Coronary artery (tissue), 2 donors: ENCODE results near the gene TMEM89.

Source experiments
- DNase-seq: peaks from one replicate; pipeline ENCODE4 v3.0.0-alpha.2; 2017; ENCODE audit warnings: low spot score
- H3K27ac ChIP-seq, 2 donors: fragments of 200-600 bp; sonication (generic); one replicate each; pipeline ENCODE4 v1.5.1; 2016 to 2019
- H3K4me3 ChIP-seq: fragments of 200-600 bp; sonication (generic); 2 replicates; pipeline ENCODE4 v1.5.1; 2016; ENCODE audit warnings: mild to moderate bottlenecking, moderate library complexity
- TF ChIP-seq, protein P1 (sequence below): fragments of 200-600 bp; sonication (generic); IDR thresholded peaks from one replicate; pipeline ENCODE4 v1.5.1; 2019; ENCODE audit warnings: antibody characterized with exemption

The TMEM89 gene

DNA sequence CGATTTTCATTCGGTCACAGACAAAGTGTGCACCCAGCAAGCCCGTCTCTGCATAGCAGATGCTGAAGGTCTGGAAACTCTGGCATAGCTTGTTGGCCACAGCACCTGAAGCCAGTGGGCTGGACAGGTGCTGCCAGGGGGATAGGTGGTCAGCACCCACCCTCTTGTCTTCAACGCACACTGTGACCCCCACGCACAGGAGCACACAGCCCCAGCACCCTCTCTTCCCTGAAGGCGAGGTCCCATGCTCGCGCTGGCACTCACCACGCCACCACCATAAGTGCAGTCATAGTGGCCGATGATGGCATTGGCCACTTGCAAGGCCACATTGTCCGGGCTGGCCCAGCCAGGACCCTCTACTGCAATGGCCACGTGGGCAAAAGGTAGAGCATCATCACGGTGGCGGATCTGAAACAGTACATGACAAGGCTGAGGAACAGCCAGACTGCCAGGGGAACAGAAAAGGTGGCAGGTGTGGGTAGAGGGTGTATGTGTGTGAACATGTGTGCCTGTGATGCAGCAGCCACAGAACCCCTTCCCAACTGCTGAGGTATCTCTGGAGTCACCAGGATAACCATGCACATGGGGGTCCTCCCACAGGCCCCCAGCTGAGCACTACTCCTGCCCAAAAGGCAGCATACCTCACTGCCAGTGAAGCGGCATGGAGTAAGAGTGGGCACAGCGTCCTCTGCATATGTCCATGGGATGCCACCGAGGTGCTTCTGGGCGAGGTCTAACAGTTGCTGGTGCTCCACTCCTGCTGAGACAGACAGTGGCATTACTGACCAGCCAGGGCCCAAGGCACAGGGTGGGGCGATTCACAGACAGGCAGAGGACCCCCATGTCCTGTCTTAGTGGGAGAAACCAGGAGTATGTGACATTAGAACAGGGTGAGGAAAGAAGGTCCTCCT lies 20.6 kb downstream of the TMEM89 start:
- Histone ChIP-seq H3K27ac (peak overlapping the region; percentile 82 to 96), H3K4me3 (no peak overlapping the region)

DNA sequence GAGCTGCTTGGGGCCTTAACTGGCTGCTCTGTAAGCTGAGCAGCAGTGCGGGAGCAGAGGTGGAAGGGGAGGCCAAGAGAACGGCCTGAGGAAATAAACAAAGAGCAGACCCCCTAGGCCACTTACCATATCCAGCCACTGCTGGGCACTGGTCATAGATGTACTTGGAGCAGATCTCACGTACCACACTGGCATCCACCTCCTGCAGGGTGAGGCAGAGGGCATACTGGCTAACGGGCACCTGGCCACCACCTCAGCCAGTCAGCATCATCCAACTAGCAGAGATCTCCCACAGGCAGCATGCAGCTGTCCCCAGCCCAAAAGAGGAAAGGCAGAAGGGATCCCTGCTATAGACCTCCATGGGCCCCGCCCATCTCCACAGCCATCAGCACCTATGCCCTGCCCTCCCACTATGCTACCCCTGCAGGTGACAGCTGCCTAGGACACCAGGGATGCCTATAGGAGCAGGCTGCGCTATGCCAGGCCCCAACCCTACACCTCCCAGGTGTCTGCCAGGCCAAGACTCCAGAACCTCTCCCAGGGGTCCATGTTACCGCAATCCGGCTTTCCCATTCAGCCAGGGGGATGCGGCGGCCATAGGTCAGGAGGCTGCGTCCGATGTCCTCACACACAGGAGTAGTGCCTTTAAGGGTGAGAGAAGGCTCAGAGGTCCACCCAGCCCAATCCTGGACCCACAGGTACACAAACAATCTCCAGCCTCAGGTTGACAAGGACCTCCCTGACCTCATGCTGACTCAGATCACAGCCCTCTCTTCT lies 21.9 kb downstream of the TMEM89 start:
- TF ChIP-seq, protein P1, sequence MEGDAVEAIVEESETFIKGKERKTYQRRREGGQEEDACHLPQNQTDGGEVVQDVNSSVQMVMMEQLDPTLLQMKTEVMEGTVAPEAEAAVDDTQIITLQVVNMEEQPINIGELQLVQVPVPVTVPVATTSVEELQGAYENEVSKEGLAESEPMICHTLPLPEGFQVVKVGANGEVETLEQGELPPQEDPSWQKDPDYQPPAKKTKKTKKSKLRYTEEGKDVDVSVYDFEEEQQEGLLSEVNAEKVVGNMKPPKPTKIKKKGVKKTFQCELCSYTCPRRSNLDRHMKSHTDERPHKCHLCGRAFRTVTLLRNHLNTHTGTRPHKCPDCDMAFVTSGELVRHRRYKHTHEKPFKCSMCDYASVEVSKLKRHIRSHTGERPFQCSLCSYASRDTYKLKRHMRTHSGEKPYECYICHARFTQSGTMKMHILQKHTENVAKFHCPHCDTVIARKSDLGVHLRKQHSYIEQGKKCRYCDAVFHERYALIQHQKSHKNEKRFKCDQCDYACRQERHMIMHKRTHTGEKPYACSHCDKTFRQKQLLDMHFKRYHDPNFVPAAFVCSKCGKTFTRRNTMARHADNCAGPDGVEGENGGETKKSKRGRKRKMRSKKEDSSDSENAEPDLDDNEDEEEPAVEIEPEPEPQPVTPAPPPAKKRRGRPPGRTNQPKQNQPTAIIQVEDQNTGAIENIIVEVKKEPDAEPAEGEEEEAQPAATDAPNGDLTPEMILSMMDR: no peak
- DNase-seq: no peak
- H3K4me3 ChIP-seq: peak overlapping the region; percentile 54
- H3K27ac ChIP-seq: peak overlapping the region; percentile 82 to 96

More for the DNA sequence above, 20.6 kb downstream of the TMEM89 start:
- TF ChIP-seq, protein P1: no peak
- DNase-seq: no peak

DNA sequence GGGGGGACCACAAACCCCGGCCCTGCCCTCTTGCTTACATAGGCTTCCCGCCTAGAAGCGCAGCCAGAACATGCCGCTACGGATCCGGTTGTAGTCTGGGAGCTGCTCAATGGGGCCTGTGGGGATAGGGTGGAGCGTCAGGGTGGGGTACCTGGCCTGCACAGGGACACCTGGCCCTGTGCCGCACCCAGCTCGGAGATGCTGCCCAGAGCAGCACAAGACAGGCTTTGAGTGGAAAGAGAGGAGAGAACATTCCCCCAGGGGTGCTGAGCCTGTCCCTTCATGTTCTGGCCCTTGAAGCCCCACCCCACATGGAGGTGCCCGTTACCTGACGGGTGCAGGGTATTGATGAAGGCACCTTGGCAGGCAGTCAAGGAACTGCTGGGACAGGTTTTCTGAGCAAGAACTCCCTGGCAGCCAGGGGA lies 22.5 kb downstream of the TMEM89 start:
- TF ChIP-seq, protein P1: no peak
- H3K27ac ChIP-seq: peak overlapping the region; percentile 82 to 96
- no peak for DNase-seq
- peak overlapping the region; percentile 54 for H3K4me3 ChIP-seq

DNA sequence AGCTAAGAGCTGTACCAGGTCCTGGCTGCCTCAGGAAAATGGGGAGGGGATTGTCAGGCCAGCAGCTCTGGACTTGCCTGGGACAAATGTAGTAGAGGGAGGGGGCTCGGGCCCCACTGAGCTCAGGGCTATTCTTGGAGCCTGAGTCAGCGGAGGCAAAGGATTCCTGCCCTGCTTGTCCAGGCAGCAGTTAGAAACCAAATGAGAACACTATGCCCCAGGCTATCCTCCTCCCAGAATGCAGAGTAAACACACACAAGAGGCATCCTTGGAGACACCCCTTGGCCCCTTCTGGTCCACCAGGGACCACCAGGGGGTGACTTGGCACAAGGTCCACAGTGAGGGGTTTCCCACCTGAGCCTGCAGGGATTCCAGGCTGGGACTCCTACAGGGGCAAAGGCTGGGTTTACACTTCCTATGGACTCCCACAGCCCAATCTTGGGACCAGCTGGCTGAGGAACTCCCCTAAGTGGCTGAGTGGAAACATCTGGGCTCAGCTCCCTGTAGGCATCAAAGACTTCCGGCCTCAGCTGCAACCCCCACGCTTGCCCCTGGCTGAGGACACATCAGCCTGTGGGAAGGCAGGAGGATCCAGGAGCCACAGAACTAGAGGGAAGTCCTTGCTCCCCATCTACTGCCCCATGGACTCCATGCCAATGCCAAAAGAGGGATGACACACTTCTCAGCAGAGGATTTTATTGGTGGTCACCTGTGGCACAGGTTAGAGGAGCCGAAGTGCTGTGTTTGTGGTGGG lies 23.1 kb downstream of the TMEM89 start:
- H3K4me3 ChIP-seq: peak overlapping the region; percentile 54
- peak overlapping the region; percentile 82 to 96 for H3K27ac ChIP-seq
- TF ChIP-seq, protein P1: no peak
- peak; percentile 93 for DNase-seq

DNA sequence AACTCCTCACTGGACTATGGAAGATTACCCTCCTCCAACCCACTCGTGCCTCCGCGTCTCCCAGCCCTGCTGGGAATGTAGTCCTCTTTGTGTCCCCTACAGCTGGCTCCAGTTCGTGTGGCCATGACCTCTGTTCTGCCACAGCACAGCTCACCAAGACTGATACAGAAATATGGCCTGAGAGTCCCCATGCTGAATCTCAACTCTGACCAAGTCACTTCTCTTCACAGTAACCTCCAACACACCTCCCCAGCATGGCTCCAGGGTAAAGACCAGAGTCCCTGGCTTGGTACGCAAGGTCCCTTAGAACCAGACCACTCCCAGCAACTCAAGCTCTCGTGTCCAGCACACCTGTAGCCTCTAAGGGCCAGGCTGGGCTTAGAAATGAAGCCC lies 24.2 kb downstream of the TMEM89 start:
- TF ChIP-seq, protein P1: no peak
- H3K27ac ChIP-seq: peak overlapping the region; percentile 82 to 96
- no peak for DNase-seq
- no peak overlapping the region for H3K4me3 ChIP-seq

DNA sequence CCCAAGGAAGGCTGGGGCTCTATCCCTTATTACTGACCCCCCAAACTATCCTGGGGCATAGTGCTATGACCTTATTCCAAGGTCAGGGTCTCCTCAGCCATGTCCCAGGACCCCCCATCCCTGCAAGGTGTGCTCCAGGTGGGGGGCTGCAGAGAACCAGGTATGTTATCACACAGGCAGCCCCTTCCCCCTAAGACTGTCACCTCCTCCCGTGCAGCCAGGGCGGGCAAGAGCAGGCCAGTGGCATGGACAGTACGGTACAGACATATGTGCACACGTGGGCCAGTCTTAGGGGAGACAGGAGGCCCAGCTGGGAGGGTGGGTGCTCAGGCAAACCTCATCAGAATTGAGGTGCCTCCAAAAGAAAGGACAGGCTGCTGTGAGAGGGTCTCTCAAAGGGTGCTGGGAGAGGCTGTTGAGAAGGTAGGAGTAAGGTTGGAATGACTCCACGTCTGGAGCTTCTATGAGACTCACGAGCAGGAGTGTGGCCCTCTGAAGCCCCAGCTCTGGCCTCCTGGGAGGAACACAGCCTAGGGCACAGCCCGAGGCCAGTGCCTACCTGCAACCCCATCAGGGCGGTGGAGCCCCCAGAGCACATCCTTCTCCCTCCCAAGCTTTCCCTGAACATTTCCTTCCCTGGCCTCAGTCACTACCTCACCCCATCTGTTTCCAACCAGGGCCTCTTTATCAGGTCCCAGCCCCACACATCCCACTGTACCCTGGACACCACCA lies 24.7 kb downstream of the TMEM89 start:
- no peak overlapping the region for H3K4me3 ChIP-seq
- DNase-seq: no peak
- peak overlapping the region; percentile 82 to 96 for H3K27ac ChIP-seq
- TF ChIP-seq, protein P1: no peak
